Erythroblast (primary cell): ENCODE results near the gene HOATZ.

Experiments
- GATA1 ChIP-seq: IDR thresholded peaks from 2 replicates; pipeline ENCODE4 v1.6.1; 2011; ENCODE audit warnings: low read depth, mild to moderate bottlenecking, control low read depth, low read length, moderate library complexity
- POLR2A ChIP-seq: IDR thresholded peaks from 2 replicates; pipeline ENCODE4 v1.6.1; 2011; ENCODE audit warnings: mild to moderate bottlenecking, low read length

- TF ChIP-seq POLR2A (no peak), GATA1 (no peak)
Measured at GRCh38 chr11:111521135-111521534, 6.6 kb downstream of the HOATZ start.
